HG03565 (cell line): ENCODE measurements around the gene IL13RA2.

Source experiments
- ATAC-seq: cut with Tn5 transposase; IDR thresholded peaks from one replicate; pipeline ENCODE4 v1.9.1; 2021; ENCODE audit warnings: mild to moderate bottlenecking, moderate library complexity; ENCODE audit not compliant: unreplicated experiment

IL13RA2 gene, protein sequence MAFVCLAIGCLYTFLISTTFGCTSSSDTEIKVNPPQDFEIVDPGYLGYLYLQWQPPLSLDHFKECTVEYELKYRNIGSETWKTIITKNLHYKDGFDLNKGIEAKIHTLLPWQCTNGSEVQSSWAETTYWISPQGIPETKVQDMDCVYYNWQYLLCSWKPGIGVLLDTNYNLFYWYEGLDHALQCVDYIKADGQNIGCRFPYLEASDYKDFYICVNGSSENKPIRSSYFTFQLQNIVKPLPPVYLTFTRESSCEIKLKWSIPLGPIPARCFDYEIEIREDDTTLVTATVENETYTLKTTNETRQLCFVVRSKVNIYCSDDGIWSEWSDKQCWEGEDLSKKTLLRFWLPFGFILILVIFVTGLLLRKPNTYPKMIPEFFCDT

GRCh38 chrX:115017455-115017854 is at the start of gene IL13RA2:
IL13RA2 (minus strand) TSS chrX:115017616; CDS start chrX:115017269, 347 bp downstream.
- ATAC-seq, result no peak

- no peak for ATAC-seq
Measured at GRCh38 chrX:115065304-115065703, 47.9 kb upstream of the IL13RA2 start.

- ATAC-seq, result no peak
Measured at GRCh38 chrX:115060013-115060412, 42.6 kb upstream of the IL13RA2 start.

GRCh38 chrX:115058276-115058675 is 40.9 kb upstream of the IL13RA2 start:
- no peak for ATAC-seq

DNA sequence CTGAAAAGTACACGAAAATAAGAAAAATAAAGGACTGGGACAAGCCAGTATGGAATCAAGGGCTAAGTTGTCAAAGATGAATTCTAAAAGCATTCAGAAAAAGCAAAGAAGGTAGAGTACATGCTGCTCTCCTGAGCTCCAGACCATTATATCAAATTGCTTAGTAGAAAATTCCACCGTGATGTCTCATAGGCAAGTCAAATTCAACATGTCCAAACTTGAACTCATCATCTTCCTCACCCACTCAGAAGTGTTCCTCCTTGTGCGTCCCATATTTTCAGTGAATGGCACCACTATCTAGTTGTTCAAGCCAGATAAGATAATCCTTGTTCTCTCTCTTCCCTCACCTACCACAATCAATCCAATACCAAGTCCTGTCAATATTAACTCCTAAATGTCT is 37.5 kb upstream of the IL13RA2 start:
- ATAC-seq, result no peak

GRCh38 chrX:115053223-115053622 is 35.8 kb upstream of the IL13RA2 start:
- ATAC-seq, result no peak

DNA sequence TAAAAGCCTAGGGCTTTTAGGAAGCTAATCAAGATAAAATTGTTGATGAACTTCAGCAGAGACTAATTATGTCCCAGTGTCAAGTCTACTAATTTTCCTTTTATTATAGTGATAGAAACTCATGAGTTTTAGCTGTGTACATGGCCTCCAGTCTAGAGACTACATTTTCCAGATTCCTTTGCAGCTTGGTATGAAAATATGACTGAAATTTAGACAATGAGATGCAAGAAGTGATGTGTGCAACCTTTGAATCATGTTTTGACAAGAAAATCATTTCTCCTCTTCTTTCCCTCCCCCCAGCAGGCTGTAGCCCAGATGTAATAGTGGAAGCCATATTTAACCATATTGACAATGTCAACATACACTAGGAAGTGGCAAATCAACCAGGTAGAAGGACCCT is 30.3 kb upstream of the IL13RA2 start:
- ATAC-seq, result no peak

DNA sequence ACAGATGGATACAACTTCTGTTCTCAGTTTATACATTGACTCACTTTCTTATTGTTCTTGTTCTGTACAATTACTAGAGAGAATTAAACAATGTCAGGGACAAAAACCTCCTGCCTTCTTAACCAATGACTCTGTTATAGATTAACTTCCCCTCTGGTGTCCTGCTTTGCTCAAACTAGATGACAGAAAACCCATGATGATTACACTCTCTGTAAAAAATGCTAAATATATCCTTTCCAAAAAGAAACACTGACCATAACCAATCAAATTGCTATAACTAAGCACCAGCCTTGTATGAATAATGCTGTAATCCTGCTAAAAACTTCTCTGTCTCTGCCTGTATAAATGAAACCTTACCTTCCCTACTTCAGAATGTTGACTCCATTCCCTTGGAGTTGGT is 29.8 kb upstream of the IL13RA2 start:
- no peak for ATAC-seq

GRCh38 chrX:115040417-115040816 is 23.0 kb upstream of the IL13RA2 start:
- no peak for ATAC-seq

- no peak for ATAC-seq
Measured at GRCh38 chrX:115038406-115038805, 21.0 kb upstream of the IL13RA2 start.

DNA sequence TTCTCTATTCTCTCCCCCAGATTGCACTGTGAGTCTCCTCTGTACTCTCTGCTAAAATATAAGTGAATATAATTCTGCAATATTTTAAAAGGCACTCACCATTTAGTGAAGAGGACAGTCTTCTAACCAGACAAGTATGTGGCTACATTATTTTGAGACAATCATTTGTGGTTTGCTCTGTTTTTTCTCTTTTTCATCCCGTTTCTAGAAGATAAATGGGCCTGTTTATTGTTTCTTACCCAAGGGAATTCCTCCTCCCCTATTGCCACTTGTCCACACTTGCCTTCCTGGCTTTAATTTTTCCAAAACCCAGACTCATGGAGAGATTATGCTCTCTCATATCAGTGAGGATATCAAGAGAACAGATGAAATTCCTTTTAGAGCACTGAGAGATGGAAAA is 18.6 kb upstream of the IL13RA2 start:
- no peak for ATAC-seq

DNA sequence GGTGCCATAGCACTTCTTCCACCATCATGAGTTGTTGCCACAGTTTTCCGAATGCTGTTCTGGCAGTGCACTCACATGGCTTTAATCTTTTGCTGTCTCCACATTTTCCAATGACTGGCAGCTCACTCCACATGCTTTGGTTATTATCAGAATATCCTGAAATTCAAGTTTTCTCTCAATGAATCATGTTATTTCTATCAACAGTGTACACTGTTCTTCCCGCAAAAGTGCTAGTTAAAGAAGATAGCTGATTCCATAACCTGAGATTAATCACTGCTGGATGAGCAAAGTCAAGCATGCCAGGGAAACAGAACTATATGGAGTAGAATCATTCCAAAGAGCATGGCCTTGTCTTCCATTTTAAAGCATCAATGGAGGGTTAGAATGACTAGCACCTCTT is 14.6 kb upstream of the IL13RA2 start:
- ATAC-seq, result no peak

DNA sequence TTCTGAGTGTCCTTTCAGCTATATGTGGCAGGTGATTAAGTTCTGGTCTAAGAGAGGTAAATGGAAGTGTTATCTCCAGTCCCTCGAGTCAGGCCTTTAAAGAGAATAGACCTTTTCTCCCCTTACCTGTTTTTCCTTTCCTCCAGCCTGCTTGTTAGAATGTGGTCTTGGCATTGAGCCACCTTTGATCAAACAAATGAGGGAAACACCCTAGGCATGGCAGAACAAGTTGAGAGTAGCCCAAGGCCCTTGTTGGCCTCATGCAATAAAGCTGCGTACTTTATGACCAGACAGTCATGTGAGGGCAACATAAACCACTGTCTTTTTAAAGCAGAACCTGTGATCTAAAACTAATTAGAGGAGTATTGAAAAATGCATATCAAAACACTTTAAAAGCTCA is 13.2 kb upstream of the IL13RA2 start:
- ATAC-seq, result no peak

DNA sequence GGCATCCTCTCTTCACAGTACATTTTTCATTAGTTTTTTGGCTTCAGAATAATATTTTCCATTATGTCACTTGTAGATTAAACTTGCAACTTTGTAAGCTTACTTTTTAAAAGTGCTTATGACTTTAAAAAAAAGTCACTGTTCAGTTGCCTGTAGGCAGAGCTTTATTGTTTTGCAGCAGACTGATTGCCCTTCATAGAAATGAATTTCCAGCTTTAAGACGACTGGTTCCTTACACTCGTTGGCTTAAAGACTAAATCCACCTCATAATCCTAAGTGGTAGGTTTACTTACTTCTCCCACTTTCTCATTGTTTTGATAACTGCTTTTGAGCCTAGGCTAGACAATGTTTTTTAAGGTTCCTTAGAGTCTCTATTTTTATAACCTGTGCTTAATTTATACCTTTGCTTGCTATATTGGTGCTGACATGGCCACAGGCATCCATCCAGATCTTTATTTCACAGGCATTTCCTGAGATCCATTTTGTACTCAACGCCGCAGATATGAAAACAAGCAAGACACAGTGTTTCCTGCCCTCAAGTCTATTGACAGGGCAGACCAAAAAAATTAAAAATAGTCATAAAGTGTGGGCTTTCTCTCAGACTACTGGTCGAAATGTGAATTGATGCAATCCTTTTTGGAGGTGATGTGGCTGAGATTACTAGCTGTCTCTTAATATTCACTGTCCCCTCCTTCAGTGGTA is 12.6 kb upstream of the IL13RA2 start:
- ATAC-seq, result no peak

DNA sequence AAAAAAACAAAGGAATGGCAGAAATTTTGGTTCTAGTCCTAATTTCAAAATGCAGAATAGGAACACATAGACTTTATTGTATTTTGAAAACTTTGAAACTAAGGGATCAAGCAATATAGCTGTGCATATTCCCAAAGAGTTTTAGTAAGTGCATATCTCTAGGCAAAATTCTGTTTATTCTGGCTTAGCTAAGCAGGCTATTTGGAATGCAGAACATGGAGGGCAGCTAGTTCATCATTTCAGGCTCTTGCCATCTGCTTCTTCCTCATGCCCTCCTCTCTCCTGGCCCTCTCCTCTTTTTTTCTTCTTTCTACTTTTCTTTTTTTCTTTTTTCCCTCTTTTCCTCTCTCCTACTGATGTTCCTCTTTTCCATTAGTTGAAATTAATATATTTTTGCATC is 12.0 kb upstream of the IL13RA2 start:
- no peak for ATAC-seq

GRCh38 chrX:115023811-115024210 is 6.4 kb upstream of the IL13RA2 start:
- ATAC-seq, result no peak

GRCh38 chrX:115023139-115023538 is 5.7 kb upstream of the IL13RA2 start:
- ATAC-seq, result no peak

GRCh38 chrX:115021121-115021520 is 3.7 kb upstream of the IL13RA2 start:
- no peak for ATAC-seq

GRCh38 chrX:115018944-115019343 is 1.5 kb upstream of the IL13RA2 start:
- ATAC-seq, result no peak

DNA sequence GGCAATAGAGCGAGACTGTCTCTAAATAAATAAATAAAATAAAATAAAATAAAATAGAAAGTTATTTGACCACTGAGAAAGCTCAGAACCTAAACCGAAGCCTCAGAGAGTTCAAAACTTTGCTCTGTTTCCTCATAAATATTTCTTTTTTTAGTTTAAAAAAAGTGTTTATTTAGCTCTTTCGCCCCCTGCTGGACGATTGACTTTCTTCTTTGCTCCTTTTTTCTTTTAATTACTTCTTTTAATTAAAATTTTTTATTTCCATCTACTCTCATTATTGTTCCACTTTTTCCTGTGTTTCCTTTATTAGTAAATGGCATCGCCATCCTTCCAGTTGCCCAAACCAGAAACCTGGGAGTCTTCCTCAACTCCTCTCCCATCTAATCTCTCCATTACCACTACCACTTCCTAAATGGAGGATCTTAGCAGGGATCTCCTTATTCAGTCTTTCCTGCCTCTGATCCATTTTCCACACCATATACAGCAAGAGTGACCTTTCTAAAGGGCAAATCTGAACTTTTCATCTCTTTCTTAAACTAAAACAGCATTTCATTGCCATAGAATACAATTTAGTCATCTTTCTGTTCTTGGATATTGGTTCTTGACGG is 728 bp upstream of the IL13RA2 start:
- ATAC-seq, result no peak

DNA sequence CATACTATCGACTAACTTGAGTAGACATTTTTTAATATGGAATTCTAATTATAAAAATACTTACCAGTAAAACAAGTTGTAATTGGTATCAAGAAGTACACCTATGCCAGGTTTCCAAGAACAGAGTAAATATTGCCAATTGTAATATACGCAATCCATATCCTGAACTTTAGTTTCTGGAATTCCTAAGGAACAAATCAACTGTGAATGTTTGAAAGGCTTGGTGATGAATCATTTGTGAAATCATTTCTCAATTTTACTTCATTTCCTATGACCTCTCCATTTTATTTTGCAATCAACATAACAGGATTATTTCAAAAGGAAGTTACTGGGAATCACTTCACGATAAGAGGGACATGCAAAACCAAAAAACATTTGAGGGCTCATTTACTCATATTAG is 3.7 kb downstream of the IL13RA2 start:
- ATAC-seq, result no peak

- no peak for ATAC-seq
Measured at GRCh38 chrX:115011428-115011827, 6.0 kb downstream of the IL13RA2 start.
